OCI-LY3 (cell line): ENCODE results near the gene GCNT2.

Source experiments
- CTCF ChIP-seq: fragments of 200-600, 300-600 bp; sonication (generic); IDR thresholded peaks from 2 replicates; pipeline ENCODE4 v1.5.1; 2014; ENCODE audit warnings: antibody characterized with exemption, low read length, low read depth
- EZH2phosphoT487 ChIP-seq: fragments of 200-600 bp; shearing (Covaris generic); IDR thresholded peaks from 2 replicates; pipeline ENCODE4 v1.6.1; 2018; ENCODE audit warnings: antibody characterized with exemption, mixed run types, low read depth

- TF ChIP-seq CTCF (no peak), EZH2phosphoT487 (no peak)
Observed at GRCh38 chr6:10554826-10555225, 33.7 kb downstream of the GCNT2 start.
